HepG2 (cell line): ENCODE measurements around the gene EHBP1. TPM values are rescaled to one million over a fixed set of nuclear protein-coding genes. Genes with fewer than 3 reads are reported as not detected.
A peak's percentile ranks its signal among the peaks of the same experiment; 100 is the strongest.

Experiments
- ATAC-seq: fragments of 200-7000 bp; cut with Tn5 transposase; 3 replicates; pipeline ENCODE4 v1.9.1; 2020; ENCODE audit warnings: mild to moderate bottlenecking, moderate library complexity
- BruUV-seq: library from RNA; stranded (reverse); fragments of 400-500 nt; replicated peaks from 2 replicates; lab custom pipeline; 2021; lab: Mats Ljungman, UMichigan
- CTCF ChIA-PET: fragments of 300-600 bp; formaldehyde crosslinking; extraction: SDS; loops from one replicate; lab custom pipeline; 2021; ENCODE audit warnings: low total read pairs, inconsistent platforms, low intra/inter-chr PET ratio; lab: Yijun Ruan, JAX
- POLR2A ChIA-PET: fragments of 350-600 bp; sonication (Branson Sonifier 250); formaldehyde crosslinking; loops from one replicate; lab custom pipeline; 2020; ENCODE audit warnings: antibody characterized with exemption, inconsistent platforms; lab: Yijun Ruan, JAX
- DNase-seq: peaks from one replicate; pipeline ENCODE4 v3.0.0-alpha.2; 2015; ENCODE audit warnings: low spot score
- FAIRE-seq: peaks from 3 replicates; lab custom pipeline; 2011; peaks lifted over from hg19 to GRCh38; lab: Jason Lieb, UNC
- H2AFZ ChIP-seq: one replicate; pipeline ENCODE4 v1.6.1; 2011; ENCODE audit warnings: low read length, inconsistent platforms
- H3K27ac ChIP-seq: fragments of 300-600 bp; 3 replicates; pipeline ENCODE4 v1.8.0; 2011; ENCODE audit warnings: mixed run types, mild to moderate bottlenecking, mixed read lengths, low read length, inconsistent platforms; ENCODE audit not compliant: insufficient read depth; ENCODE audit errors: extremely low read length
- H3K27me3 ChIP-seq, 2 experiments: fragments of 200-600 bp in 1 of 2; 2 replicates in 1 of 2; 3 replicates in 1 of 2; pipeline versions ENCODE4 v1.6.0 to v1.8.0; 2011; ENCODE audit warnings: low read length in 2 of 2, mild to moderate bottlenecking in 2 of 2, moderate library complexity in 2 of 2, inconsistent platforms in 1 of 2; ENCODE audit not compliant: insufficient read depth in 2 of 2, control insufficient read depth in 1 of 2
- H3K36me3 ChIP-seq, 2 experiments: fragments of 200-600 bp in 1 of 2; replicated peaks in 1 of 2; 2 replicates in 1 of 2; 3 replicates in 1 of 2; pipeline versions ENCODE4 v1.5.1 to v1.8.0; 2011; ENCODE audit warnings: low read length in 2 of 2, inconsistent platforms in 1 of 2; ENCODE audit not compliant: insufficient read depth in 2 of 2, control insufficient read depth in 1 of 2
- H3K4me1 ChIP-seq: 2 replicates; pipeline ENCODE4 v1.5.1; 2012; ENCODE audit warnings: low read length, inconsistent platforms; ENCODE audit not compliant: insufficient read depth
- H3K4me2 ChIP-seq: 2 replicates; pipeline ENCODE4 v1.6.0; 2011; ENCODE audit warnings: low read depth, low read length, inconsistent platforms
- H3K4me3 ChIP-seq, 3 experiments: fragments of 200-600 bp in 1 of 3; sonication (generic), shearing (Covaris generic) in 1 of 3; replicated peaks in 1 of 3; 2 replicates each; pipeline ENCODE4 v1.5.1; 2011 to 2016; ENCODE audit warnings: low read length in 3 of 3, inconsistent platforms in 2 of 3, low read depth in 2 of 3, mild to moderate bottlenecking in 2 of 3, control low read depth in 1 of 3, mixed read lengths in 1 of 3; ENCODE audit not compliant: insufficient read depth in 1 of 3
- H3K79me2 ChIP-seq: one replicate; pipeline ENCODE4 v1.6.1; 2011; ENCODE audit warnings: low read length, inconsistent platforms; ENCODE audit not compliant: insufficient read depth
- H3K9ac ChIP-seq: 2 replicates; pipeline ENCODE4 v1.6.0; 2011; ENCODE audit warnings: mild to moderate bottlenecking, low read depth, low read length, inconsistent platforms; ENCODE audit not compliant: insufficient read depth
- H3K9me3 ChIP-seq: 2 replicates; pipeline ENCODE4 v1.5.1; 2012; ENCODE audit warnings: mild to moderate bottlenecking, low read length
- H4K20me1 ChIP-seq: 2 replicates; pipeline ENCODE4 v1.6.0; 2011; ENCODE audit warnings: inconsistent platforms, mild to moderate bottlenecking, low read length, moderate library complexity; ENCODE audit not compliant: insufficient read depth
- CSRNP1 ChIP-seq: sonication (generic); formaldehyde crosslinking; IDR thresholded peaks from 2 replicates; pipeline ENCODE4 v1.8.1; 2023; ENCODE audit warnings: mild to moderate bottlenecking, missing genetic modification reagents
- KLF15 ChIP-seq: sonication (generic); formaldehyde crosslinking; IDR thresholded peaks from 2 replicates; pipeline ENCODE4 v1.8.1; 2023; ENCODE audit warnings: borderline replicate concordance, mild to moderate bottlenecking, inconsistent platforms, missing genetic modification reagents, mixed read lengths
- MIER3 ChIP-seq: IDR thresholded peaks from 2 replicates; pipeline ENCODE4 v1.6.1; 2016; ENCODE audit warnings: missing compliant biosample characterization, borderline replicate concordance
- POLR2G ChIP-seq: fragments of 200-400 bp; formaldehyde crosslinking; IDR thresholded peaks from 2 replicates; pipeline ENCODE4 v1.6.1; 2018; ENCODE audit warnings: mild to moderate bottlenecking, low read depth, low read length, moderate library complexity
- SALL2 ChIP-seq: sonication (generic); formaldehyde crosslinking; IDR thresholded peaks from 2 replicates; pipeline ENCODE4 v1.8.1; 2023; ENCODE audit warnings: mild to moderate bottlenecking, missing genetic modification reagents, inconsistent platforms
- ZFP37 ChIP-seq: sonication (generic); formaldehyde crosslinking; IDR thresholded peaks from 2 replicates; pipeline ENCODE4 v1.4.0; 2020; ENCODE audit warnings: missing genetic modification reagents, borderline replicate concordance
- ZNF512 ChIP-seq: sonication (generic); formaldehyde crosslinking; IDR thresholded peaks from 2 replicates; pipeline ENCODE4 v1.4.0; 2020; ENCODE audit warnings: mild to moderate bottlenecking, missing genetic modification reagents
- ZNF678 ChIP-seq: sonication (generic); formaldehyde crosslinking; IDR thresholded peaks from 2 replicates; pipeline ENCODE4 v1.4.0; 2020; ENCODE audit warnings: mild to moderate bottlenecking, missing genetic modification reagents
- ZNF766 ChIP-seq: sonication (generic); formaldehyde crosslinking; IDR thresholded peaks from 2 replicates; pipeline ENCODE4 v1.5.0; 2020; ENCODE audit warnings: missing genetic modification reagents, borderline replicate concordance
- WGBS: methylation state at CpG from one replicate; pipeline ENCODE4 v1.1.6; 2017; ENCODE audit warnings: low lambda C conversion rate; 5-methylcytosine and 5-hydroxymethylcytosine counted together
- in situ Hi-C: cut with HindIII; loops from 2 replicates; pipeline ENCODE4 v1.10.0; 2017; ENCODE audit warnings: low pct_unique_long_range_greater_than_20kb; ENCODE audit not compliant: extremely low pct_ligation_motif_present
- intact Hi-C: fragments of 100-400 bp; cut with micrococcal nuclease; formaldehyde crosslinking; loops from one replicate; pipeline ENCODE4 v1.10.0; 2022; ENCODE audit not compliant: unreplicated experiment
- polyA plus RNA-seq, 8 experiments: library from polyadenylated mRNA; depleted of rRNA in 3 of 8; stranded (reverse) in 7 of 8; unstranded in 1 of 8; fragments of >200 nt; fragmentation: Illumina TruSeq in 4 of 8; extraction: Trizol in 4 of 8; gene quantifications; 2 replicates each; pipeline versions ENCODE4 v1.2.1 to v1.2.3, GENCODE V29; 2011 to 2016; ENCODE audit warnings: low read depth in 4 of 8, missing spikeins in 1 of 8, mixed read lengths in 1 of 8; ENCODE audit not compliant: insufficient read depth in 1 of 8
- total RNA-seq, 5 experiments: library from RNA; depleted of rRNA; stranded (reverse); fragments of >200 nt; fragmentation: Illumina TruSeq; extraction: Trizol; gene quantifications; 2 replicates each; pipeline ENCODE4 v1.2.3, GENCODE V29; 2016; ENCODE audit warnings: low read depth in 1 of 5
- TF ChIP-seq, protein P1 (sequence below): sonication (generic); formaldehyde crosslinking; IDR thresholded peaks from 2 replicates; pipeline ENCODE4 v1.4.0; 2020; ENCODE audit warnings: mild to moderate bottlenecking, low read depth, missing genetic modification reagents
- TF ChIP-seq, protein P2 (sequence below): sonication (generic); formaldehyde crosslinking; IDR thresholded peaks from 2 replicates; pipeline ENCODE4 v1.4.0; 2020; ENCODE audit warnings: low read depth, mild to moderate bottlenecking, missing genetic modification reagents
- TF ChIP-seq, protein P3 (sequence below): sonication (generic); formaldehyde crosslinking; IDR thresholded peaks from 2 replicates; pipeline ENCODE4 v1.4.0; 2020; ENCODE audit warnings: missing genetic modification reagents, mild to moderate bottlenecking, borderline replicate concordance
- TF ChIP-seq, protein P4 (sequence below): sonication (generic); formaldehyde crosslinking; IDR thresholded peaks from 2 replicates; pipeline ENCODE4 v1.5.1; 2020; ENCODE audit warnings: mild to moderate bottlenecking, moderate library complexity, missing genetic modification reagents

Gene EHBP1
- total and polyA plus RNA-seq, 2 of the 13 experiments (the other 11 are each of a cell fraction or from before 2014, with no cell fraction given) = 93.5 to 146 TPM

GRCh38 chr2:62704654-62705006 lies 883 bp upstream of the EHBP1 start:
- peaks cover 20% of the 10 kb centered on the region for H3K4me1 ChIP-seq
- H2AFZ ChIP-seq = no peak overlapping the region
- FAIRE-seq (no peak), DNase-seq (no peak), ATAC-seq (no peak)
- no peaks in the 10 kb centered on the region for H3K9me3 ChIP-seq
- H3K9ac ChIP-seq = peak overlapping the region; percentile 78
- H3K27ac ChIP-seq = peak overlapping the region; percentile 70
- in situ Hi-C loops = loop anchor here (5.0 kb wide), 2 partner anchors 132 to 247 kb away; no protein-coding TSS in a partner anchor
- ChIA-PET CTCF (no interaction called here), POLR2A (interaction anchor here (0.7 to 2.6 kb wide), 32 partner anchors 7 to 248 kb away, joined by 3 to 55 read pairs (median 5); no protein-coding TSS in a partner anchor)
- TSS peak; percentile 91 for BruUV-seq
- H4K20me1 ChIP-seq = no peaks in the 10 kb centered on the region
- WGBS = 5% methylated on average over 2 of the region's 2 CpGs
- H3K27me3 ChIP-seq = no peaks in the 10 kb centered on the region; a peak in 1 of 5 replicates
- intact Hi-C loops = loop anchor here (1.0 to 5.0 kb wide), 6 partner anchors 31 to 178 kb away; no protein-coding TSS in a partner anchor
- H3K79me2 ChIP-seq = peaks cover 40% of the 10 kb centered on the region
- H3K4me3 ChIP-seq = peak overlapping the region; percentile 71 to 77 (median 76)
- H3K36me3 ChIP-seq = peaks cover 1 to 9% of the 10 kb centered on the region in 2 experiments; a peak in 3 of 5 replicates
- peak overlapping the region; percentile 79 for H3K4me2 ChIP-seq
- TF ChIP-seq ZNF512 (CRISPR knock-in tag) = 0 out of 2 replicates have a peak, but pooled peaks have one; percentile 59
- 0 out of 2 replicates have a peak, but pooled peaks have one; percentile 46 for TF ChIP-seq MIER3
- TF ChIP-seq, protein P1, sequence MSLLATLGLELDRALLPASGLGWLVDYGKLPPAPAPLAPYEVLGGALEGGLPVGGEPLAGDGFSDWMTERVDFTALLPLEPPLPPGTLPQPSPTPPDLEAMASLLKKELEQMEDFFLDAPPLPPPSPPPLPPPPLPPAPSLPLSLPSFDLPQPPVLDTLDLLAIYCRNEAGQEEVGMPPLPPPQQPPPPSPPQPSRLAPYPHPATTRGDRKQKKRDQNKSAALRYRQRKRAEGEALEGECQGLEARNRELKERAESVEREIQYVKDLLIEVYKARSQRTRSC (CRISPR knock-in tag) = no peak
- TF ChIP-seq, protein P2, sequence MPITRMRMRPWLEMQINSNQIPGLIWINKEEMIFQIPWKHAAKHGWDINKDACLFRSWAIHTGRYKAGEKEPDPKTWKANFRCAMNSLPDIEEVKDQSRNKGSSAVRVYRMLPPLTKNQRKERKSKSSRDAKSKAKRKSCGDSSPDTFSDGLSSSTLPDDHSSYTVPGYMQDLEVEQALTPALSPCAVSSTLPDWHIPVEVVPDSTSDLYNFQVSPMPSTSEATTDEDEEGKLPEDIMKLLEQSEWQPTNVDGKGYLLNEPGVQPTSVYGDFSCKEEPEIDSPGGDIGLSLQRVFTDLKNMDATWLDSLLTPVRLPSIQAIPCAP = no peak
- TF ChIP-seq POLR2G = peak; percentile 38
- TF ChIP-seq SALL2 = no peak
- TF ChIP-seq, protein P3, sequence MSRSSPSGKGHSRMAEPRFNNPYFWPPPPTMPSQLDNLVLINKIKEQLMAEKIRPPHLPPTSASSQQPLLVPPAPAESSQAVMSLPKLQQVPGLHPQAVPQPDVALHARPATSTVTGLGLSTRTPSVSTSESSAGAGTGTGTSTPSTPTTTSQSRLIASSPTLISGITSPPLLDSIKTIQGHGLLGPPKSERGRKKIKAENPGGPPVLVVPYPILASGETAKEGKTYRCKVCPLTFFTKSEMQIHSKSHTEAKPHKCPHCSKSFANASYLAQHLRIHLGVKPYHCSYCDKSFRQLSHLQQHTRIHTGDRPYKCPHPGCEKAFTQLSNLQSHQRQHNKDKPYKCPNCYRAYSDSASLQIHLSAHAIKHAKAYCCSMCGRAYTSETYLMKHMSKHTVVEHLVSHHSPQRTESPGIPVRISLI (CRISPR knock-in tag) = no peak
- no peak for TF ChIP-seq CSRNP1
- TF ChIP-seq ZNF766 (CRISPR knock-in tag) = no peak
- TF ChIP-seq, protein P4, sequence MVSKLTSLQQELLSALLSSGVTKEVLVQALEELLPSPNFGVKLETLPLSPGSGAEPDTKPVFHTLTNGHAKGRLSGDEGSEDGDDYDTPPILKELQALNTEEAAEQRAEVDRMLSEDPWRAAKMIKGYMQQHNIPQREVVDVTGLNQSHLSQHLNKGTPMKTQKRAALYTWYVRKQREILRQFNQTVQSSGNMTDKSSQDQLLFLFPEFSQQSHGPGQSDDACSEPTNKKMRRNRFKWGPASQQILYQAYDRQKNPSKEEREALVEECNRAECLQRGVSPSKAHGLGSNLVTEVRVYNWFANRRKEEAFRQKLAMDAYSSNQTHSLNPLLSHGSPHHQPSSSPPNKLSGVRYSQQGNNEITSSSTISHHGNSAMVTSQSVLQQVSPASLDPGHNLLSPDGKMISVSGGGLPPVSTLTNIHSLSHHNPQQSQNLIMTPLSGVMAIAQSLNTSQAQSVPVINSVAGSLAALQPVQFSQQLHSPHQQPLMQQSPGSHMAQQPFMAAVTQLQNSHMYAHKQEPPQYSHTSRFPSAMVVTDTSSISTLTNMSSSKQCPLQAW (CRISPR knock-in tag) = no peak
- no peak for TF ChIP-seq ZNF678 (CRISPR knock-in tag)
- TF ChIP-seq ZFP37 (CRISPR knock-in tag) = no peak
- no peak; the same call in 1 of the 2 replicates for TF ChIP-seq KLF15 (CRISPR knock-in tag)
